Brain microvascular endothelial cell (primary cell): ENCODE data around the gene PRKAR1B.

Experiments used
- DNase-seq: peaks from one replicate; pipeline ENCODE4 v3.0.0-alpha.2; 2020
- H3K27ac ChIP-seq: fragments of 250-450 bp; sonication (Bioruptor Pico); 2 replicates; pipeline ENCODE4 v1.5.1; 2020; ENCODE audit warnings: mild to moderate bottlenecking, moderate library complexity
- H3K27me3 ChIP-seq: fragments of 250-450 bp; sonication (Bioruptor Pico); replicated peaks from 2 replicates; pipeline ENCODE4 v1.5.1; 2020; ENCODE audit warnings: mild to moderate bottlenecking
- H3K36me3 ChIP-seq: fragments of 250-450 bp; sonication (Bioruptor Pico); replicated peaks from 2 replicates; pipeline ENCODE4 v1.5.1; 2020; ENCODE audit warnings: mild to moderate bottlenecking
- H3K4me3 ChIP-seq: 2 replicates; pipeline ENCODE4 v1.5.1; 2011; ENCODE audit warnings: low read depth, mild to moderate bottlenecking, control low read depth, low read length, moderate library complexity
- in situ Hi-C: cut with HindIII; loops from 2 replicates; pipeline ENCODE4 v1.10.0; 2017; ENCODE audit warnings: low sequenced_read_pairs, low pct_ligation_motif_present
- TF ChIP-seq, protein P1 (sequence below): IDR thresholded peaks from 2 replicates; pipeline ENCODE4 v1.5.1; 2011; ENCODE audit warnings: low read depth, mild to moderate bottlenecking, moderate library complexity, low read length, control low read depth, inconsistent platforms; ENCODE audit errors: missing control alignments

The PRKAR1B gene

DNA sequence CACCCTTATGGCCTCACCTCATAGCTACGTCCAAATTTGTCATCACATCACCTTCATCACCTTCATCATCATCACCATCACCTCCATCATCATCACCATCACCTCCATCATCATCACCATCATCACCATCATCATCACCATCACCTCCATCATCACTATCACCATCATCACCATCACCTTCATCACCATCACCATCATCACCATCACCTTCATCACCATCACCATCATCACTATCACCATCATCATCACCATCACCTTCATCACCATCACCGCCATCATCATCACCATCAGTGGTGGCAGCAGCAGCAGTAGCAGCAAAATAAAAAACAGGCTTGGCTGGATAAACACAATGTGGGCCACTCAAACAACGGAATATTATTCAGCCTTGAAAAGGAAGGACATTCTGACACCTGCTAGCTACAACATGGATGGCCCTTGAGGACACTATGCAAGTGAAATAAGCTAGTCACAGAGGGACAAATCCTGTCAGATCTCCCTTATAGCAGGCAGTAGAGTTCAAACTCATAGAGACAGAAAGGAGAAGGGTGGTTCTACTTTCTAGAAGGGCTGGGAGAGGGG, 159.7 kb downstream of the PRKAR1B start:
- H3K36me3 ChIP-seq = no peaks in the 10 kb centered on the region
- no peak overlapping the region for H3K27ac ChIP-seq
- no peak overlapping the region for H3K4me3 ChIP-seq
- no peaks in the 10 kb centered on the region for H3K27me3 ChIP-seq
- in situ Hi-C loops = no loop called here
- no peak for DNase-seq
- TF ChIP-seq, protein P1, sequence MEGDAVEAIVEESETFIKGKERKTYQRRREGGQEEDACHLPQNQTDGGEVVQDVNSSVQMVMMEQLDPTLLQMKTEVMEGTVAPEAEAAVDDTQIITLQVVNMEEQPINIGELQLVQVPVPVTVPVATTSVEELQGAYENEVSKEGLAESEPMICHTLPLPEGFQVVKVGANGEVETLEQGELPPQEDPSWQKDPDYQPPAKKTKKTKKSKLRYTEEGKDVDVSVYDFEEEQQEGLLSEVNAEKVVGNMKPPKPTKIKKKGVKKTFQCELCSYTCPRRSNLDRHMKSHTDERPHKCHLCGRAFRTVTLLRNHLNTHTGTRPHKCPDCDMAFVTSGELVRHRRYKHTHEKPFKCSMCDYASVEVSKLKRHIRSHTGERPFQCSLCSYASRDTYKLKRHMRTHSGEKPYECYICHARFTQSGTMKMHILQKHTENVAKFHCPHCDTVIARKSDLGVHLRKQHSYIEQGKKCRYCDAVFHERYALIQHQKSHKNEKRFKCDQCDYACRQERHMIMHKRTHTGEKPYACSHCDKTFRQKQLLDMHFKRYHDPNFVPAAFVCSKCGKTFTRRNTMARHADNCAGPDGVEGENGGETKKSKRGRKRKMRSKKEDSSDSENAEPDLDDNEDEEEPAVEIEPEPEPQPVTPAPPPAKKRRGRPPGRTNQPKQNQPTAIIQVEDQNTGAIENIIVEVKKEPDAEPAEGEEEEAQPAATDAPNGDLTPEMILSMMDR = no peak

DNA sequence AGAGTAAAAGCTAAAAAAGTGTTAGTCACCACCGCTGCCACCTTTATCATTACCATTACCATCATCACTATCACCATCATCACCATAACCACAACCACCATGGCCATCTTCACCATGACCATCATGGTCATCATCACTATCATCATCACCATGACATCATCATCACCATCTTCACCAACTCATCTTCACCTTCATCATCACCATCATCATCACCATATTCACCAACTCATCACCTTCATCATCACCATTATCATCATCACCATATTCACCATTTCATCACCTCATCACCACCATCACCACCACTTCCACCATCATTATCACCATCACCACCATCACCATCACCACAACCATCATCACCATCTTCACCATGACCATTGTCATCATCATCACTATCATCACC, 161.0 kb downstream of the PRKAR1B start:
- DNase-seq = no peak
- TF ChIP-seq, protein P1 = no peak
- H3K27me3 ChIP-seq = no peaks in the 10 kb centered on the region

DNA sequence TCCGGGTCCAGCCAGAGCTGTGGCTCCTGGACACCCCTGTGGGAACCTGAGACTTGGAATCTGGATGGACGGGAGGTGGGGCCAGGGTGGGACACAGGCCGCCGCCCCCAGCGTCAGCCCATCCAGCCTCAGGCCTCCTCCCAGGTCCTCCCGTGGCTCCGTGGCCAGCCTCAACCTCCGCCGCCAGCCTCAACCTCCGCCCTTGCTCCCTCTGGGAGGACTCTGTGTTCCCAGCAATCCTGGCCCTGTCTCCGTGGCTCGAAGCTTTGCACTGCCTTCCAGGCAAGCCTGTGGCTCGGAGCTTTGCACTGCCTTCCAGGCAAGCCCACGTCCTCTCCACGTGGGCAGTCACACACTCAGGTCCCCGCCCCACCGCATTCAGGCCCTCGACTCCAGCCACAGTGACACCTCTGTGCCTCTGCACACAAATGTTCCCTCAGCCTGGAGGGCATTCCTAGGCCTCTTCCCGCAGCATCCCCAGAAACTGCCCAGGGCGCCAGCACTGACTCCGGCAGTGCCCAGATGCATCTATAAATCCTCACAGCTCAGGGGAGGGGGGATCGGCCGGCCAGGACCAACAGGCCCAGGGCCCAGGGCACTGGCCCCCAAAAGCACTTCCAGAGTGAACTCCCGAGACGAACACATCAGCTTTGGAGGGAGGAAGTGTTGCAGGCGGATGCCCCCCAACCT, 162.8 kb downstream of the PRKAR1B start:
- in situ Hi-C loops = no loop called here
- H3K27me3 ChIP-seq = no peaks in the 10 kb centered on the region
- no peak overlapping the region for H3K4me3 ChIP-seq
- no peak overlapping the region for H3K27ac ChIP-seq
- no peak for DNase-seq
- TF ChIP-seq, protein P1 = no peak
- no peaks in the 10 kb centered on the region for H3K36me3 ChIP-seq

More for the DNA sequence above, 161.0 kb downstream of the PRKAR1B start:
- Histone ChIP-seq H3K36me3 (no peaks in the 10 kb centered on the region), H3K4me3 (no peak overlapping the region), H3K27ac (no peak overlapping the region)
- in situ Hi-C loops = no loop called here

DNA sequence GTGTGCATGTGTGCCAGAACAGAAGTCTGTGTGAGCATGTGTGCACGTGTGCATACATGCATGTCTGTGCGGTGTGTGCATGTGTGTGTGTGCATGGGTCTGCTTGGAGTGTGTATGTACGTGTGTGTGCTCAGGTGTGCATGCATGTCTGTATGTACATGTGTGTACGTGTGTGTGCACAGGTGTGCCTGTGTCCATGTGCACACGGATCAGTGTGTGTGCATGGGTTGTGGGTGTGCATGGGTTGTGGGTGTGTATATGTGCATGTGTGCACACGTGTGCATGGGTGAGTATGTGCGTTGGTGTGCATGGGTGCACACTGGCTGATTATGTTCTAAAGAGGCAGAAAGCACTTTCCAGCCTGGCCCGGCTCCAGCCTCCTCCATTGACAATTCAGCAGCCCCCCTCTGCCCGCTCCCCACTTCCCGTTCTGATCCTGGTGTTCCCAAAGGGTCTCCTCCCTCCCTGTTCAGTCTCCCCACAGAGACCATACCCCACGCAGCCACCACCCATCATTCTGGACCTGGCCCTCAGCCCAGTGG, 163.4 kb downstream of the PRKAR1B start:
- Histone ChIP-seq H3K36me3 (no peaks in the 10 kb centered on the region), H3K27me3 (no peaks in the 10 kb centered on the region), H3K27ac (no peak overlapping the region), H3K4me3 (no peak overlapping the region)
- in situ Hi-C loops = no loop called here
- TF ChIP-seq, protein P1 = no peak
- no peak for DNase-seq

DNA sequence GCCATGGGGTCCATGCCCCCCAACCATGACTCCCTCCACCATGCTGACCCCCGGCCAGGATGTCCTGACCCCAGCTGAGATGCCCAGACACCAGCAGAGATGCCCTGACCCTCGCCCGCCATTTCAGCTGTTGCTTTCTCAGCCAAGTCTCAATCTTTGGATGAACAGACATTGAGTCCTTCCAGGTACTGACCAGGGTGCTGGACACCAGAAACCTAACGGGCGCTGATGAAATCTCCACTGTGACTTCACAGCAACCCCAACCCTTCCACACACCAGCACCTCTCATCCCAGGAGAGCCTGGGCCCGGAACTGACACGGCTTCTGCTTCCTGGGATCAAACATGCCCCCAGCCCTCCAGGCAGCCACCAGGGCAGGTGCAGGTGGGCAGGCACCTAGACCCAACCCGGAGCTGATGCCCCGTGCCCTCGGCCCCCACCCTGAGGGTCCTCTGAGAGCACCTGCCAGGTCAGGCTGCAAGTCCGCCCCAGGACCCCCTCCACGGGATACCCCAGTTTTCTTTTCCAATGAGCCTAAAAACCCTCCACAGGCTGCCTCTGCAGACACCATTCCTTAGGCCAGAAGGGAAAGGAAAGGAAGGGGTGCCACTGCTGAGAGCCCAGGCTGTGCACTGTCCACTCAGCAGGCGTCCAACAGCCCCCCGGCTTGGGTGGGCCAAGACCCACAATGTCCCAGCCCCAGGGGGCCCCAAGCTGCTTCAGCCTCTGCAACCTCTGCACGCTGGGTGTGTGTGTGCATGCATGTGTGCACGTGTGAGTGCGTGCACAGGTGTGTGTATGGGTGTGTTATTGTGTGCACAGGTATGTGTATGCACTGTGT, 164.1 kb downstream of the PRKAR1B start:
- no peaks in the 10 kb centered on the region for H3K27me3 ChIP-seq
- H3K4me3 ChIP-seq = no peak overlapping the region
- no peak overlapping the region for H3K27ac ChIP-seq
- in situ Hi-C loops = no loop called here
- H3K36me3 ChIP-seq = no peaks in the 10 kb centered on the region
- DNase-seq = no peak
- TF ChIP-seq, protein P1 = no peak
